C1 segment of cervical spinal cord (tissue), 14 donors: ENCODE data around the gene NFIL3.
"Not testable (repeated sequence)": the region's sequence is repeated elsewhere in the genome, so short reads cannot be mapped to it uniquely, and the experiment has no call there.

ENCODE experiments used
- DNase-seq, 14 donors: peaks; one replicate each; lab custom pipeline; 2025; lab: John Stamatoyannopoulos, UW

The NFIL3 gene

DNA sequence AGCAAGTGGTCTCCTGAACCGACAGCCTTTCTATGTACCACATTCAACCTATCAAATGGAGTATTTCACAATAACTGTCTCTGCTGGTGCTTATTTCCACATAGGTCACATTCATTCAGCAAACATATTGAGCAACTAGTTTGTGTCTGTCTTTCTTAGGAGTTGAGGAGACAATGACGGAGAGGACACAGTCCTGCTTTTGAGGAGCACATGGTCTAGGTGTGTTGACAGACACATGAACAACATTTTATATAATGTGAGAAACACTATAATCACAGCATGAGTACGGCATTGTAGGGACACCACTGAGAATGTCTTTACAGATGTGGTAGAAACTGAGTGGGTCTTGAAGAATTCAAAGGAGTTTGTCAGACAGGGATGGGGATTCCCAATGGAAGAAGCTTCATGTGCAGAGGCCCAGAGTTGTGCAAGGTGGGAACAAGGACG, 28.5 kb downstream of the NFIL3 start:
- no peak for DNase-seq

- DNase-seq = no peak
Measured at GRCh38 chr9:91393826-91394225, 29.8 kb downstream of the NFIL3 start.

- no peak for DNase-seq
Measured at GRCh38 chr9:91392435-91392834, 31.2 kb downstream of the NFIL3 start.

GRCh38 chr9:91391818-91392217, 31.8 kb downstream of the NFIL3 start:
- no peak for DNase-seq

GRCh38 chr9:91391412-91391811, 32.2 kb downstream of the NFIL3 start:
- no peak for DNase-seq

DNA sequence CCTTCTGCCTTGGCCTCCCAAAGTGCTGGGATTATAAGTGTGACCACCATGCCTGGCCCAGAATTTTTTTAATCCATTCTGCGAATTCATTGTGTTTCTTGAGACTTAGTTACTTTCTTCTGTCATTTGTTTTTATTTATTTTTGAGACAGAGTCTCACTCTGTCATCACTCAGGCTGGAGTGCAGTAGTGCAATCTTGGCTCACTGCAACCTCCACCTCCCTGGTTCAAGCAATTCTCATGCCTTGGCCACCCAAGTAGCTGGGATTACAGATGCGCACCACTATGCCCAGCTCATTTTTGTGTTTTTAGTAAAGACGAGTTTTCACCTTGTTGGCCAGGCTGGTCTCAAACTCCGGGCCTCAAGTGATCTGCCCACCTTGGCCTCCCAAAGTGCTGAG, 33.9 kb downstream of the NFIL3 start:
- DNase-seq = not testable (repeated sequence)

DNA sequence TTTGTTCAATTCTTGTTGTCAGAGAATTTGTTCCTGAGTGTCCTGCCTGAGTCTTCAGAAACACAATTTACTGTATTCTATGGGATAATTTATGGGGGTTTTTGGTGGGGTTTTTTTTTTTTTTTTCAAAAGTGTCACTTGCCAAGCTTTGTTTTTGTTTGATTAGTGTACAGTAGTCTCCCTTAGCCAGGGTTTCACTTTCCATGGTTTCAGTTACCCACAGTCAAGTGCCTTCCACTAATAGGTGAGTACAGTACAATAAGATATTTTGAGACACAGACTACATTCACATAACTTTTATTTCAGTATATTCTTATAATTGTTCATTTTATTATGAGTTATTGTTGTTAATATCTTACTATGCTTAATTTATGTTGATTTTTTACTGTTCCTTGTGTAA, 36.9 kb downstream of the NFIL3 start:
- no peak for DNase-seq

DNA sequence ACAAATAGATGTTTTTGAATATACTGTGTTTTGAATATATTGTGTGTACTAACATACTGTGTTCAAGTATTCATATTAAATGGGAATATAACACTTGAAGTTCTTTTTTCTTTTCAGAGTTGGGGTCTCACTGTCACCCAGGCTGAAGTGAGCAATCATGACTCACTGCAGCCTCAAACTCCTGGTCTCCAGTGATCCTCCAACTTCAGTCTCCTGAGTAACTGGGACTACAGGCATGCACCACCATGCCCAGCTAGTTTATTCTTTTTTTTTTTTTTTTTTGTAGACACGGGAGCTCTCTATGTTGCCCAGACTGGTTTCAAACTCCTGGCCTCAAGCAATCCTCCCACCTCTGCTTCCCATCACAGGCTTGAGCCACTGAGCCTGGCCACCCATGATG, 38.7 kb downstream of the NFIL3 start:
- DNase-seq = no peak

GRCh38 chr9:91383577-91383976, 40.1 kb downstream of the NFIL3 start:
- no peak for DNase-seq

- no peak for DNase-seq
Measured at GRCh38 chr9:91382298-91382697, 41.3 kb downstream of the NFIL3 start.

- no peak for DNase-seq
Measured at GRCh38 chr9:91379426-91379825, 44.2 kb downstream of the NFIL3 start.

- no peak for DNase-seq
Measured at GRCh38 chr9:91378695-91379127, 44.9 kb downstream of the NFIL3 start.

DNA sequence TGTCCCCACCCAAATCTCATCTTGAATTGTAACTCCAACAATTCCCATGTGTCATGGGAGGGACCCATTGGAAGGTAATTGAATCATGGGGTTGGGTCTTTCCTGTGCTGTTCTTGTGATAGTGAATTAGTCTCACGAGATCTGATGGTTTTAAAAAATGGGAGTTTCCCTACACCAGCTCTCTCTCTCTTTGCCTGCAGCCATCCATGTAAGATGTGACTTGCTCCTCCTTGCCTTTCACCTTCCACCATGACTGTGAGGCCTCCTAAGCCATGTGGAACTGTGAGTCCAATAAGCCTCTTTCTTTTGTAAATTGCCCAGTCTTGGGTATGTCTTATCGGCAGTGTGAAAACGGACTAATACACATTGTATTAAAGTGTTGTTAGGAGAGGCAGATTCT, 45.6 kb downstream of the NFIL3 start:
- not testable (repeated sequence) for DNase-seq

GRCh38 chr9:91376239-91376638, 47.4 kb downstream of the NFIL3 start:
- DNase-seq = no peak

DNA sequence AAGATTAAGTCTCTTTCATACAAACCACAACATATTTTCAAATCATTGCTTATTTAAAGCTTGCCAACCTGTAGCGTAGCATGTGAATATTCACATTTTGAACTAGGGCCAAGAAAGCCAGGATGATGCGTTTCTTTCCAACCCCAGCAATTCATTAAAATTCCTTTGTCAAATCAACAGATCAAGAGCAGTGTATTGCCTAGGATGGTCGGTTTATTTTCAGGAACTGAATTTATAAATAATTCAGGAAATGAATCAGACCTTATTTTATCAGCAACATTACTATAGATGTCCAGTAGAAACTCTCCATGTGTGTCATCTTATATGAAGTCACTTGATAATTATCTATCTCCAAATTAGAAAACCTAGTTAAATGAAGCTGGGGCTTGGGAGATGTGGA, 48.7 kb downstream of the NFIL3 start:
- DNase-seq = no peak

- no peak for DNase-seq
Measured at GRCh38 chr9:91371894-91372293, 51.7 kb downstream of the NFIL3 start.

- not testable (repeated sequence) for DNase-seq
Measured at GRCh38 chr9:91370006-91370405, 53.6 kb downstream of the NFIL3 start.

GRCh38 chr9:91364702-91365101, 58.9 kb downstream of the NFIL3 start:
- DNase-seq = no peak

DNA sequence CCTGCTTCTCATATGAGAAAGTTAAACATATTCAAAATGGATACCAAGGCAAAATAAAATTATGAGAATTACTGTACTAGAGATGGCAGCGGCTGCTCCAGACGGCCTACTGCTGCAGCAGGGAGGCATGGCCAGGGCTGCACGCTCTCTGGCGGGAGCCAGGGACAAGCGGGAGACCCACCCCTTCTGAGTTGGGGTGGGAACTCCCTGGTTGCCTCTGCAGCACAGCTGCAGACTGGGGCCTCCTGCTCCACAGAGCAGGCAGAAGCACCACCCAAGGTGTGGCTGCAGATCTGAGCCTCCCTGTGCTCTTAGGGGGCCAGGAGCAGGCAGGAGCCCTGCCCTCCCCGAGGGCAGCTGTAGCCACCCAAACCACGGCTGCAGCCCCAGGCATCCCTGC, 59.6 kb downstream of the NFIL3 start:
- DNase-seq = no peak

DNA sequence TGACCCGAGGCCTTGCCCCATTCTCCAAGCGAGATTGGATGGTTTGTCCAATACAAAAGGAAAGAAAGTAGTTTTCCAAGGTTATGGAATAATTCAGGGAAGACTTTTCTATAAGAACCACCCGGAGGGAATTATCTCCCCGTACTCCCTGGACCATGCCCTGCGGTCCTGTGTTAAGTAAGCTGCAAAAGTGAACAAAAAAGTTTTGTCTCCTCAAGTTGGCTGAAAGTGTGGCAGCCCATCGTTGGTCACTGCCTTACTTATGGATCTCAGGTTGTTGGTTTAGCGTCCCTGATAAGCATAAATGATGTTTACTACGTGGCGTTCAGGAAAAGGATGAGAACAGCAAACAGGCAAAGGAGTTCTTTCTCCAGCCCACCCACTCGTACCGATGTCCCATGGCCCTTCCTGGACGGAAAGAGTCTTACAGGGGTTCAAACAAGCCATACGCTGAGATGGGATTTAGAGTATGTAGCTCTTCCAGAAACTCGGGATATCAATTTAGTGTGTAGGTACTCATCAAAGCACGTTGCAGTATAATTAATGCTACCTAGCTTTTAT, 61.5 kb downstream of the NFIL3 start:
- no peak for DNase-seq

DNA sequence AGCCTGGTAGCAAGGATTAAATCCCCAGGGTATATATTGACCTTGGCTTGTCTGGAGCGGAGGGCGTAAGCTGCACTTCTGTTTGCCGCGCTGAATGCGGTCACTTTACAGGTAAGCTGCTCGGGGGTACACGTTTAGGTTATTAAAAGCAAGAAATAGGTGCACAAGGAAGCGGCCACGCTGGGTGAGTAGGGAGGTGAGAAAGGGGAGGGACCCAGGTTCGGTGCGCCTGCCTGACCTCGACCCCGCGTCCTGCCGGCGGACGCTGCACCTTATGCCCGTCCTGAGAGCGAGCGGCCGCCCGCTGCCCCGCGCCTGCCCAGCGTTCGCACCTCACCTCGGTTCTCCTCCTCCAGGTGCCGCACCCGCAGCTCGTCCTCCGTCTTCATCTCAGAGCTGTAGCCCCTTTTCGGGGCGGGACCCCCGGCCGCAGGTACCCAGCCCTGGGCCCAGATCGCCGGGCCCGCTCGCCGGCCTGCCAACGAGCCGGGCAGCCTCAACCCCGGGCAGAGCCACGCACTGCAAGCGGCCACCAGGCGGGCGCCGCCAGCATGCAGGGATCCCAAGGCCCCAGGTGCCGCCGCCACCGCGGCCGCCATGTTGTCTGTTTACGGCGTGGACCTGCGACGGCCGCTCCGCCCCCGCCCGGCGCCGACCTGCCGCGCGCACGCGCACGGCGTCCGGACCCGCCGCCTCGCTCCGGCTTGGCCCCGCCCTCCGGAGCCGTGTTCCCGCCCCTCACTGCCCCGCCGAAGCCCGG, 62.2 kb downstream of the NFIL3 start, which contains the start of gene AUH:
Gene AUH (minus strand): TSS at position 628 of the 760 bp plus-strand sequence. CDS start 29 bp downstream, at position 599.
- DNase-seq = peak in 13 of 14 donors; percentile 33 to 90 (median 74)

DNA sequence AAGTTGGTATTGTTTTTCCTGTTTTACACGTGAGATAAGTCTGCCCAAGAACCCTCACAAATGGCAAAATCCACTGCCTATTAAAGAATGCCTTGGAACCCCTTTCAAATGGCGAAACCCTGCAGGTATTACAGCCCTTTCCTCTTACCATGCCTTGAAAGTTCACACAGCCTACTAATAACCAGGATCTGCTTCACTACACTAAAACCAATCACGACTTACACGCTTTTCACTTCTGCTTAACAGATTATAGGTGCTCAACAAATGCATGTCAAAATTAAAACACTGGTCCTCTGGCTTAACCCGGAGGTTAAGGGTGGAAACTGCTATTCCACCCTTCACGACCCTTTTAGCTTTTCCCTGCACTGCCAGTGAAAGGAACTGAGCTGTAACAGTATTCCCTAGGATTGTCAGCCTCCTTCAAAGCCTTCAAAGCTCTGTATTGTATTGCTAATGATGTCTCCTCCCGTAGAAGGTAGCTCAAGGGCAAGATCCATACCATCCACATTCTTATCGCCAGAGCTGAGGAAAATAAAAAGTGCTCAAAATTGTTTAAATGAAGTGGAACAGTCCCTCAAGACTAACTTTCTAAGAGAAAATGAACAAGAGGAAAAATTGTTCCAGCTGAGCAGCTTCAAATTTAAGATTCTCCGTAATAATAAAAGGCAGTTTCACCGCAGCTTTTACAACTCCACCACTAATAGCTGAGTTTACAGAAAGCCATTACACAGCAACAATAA, 62.9 kb downstream of the NFIL3 start:
- DNase-seq = peak in 3 of 14 donors; percentile 11 to 40 (median 33)
